Karpas-422 (cell line): ENCODE measurements around the gene NR1H2. TPM values are rescaled to one million over a fixed set of nuclear protein-coding genes. Genes with fewer than 3 reads are reported as not detected.

ENCODE experiments used
- DNase-seq: peaks from one replicate; pipeline ENCODE4 v3.0.0-alpha.2; 2015
- H2AFZ ChIP-seq: fragments of 200-600 bp; sonication (generic); 2 replicates; pipeline ENCODE4 v1.6.1; 2014; ENCODE audit warnings: antibody characterized with exemption, low read length, mixed read lengths
- H3K27ac ChIP-seq: fragments of 200-600 bp; sonication (generic); 2 replicates; pipeline ENCODE4 v1.5.1; 2014; ENCODE audit warnings: mild to moderate bottlenecking, low read length, moderate library complexity
- H3K27me3 ChIP-seq: fragments of 200-600 bp; sonication (generic); 2 replicates; pipeline ENCODE4 v1.6.1; 2014; ENCODE audit warnings: low read length, mixed read lengths
- H3K36me3 ChIP-seq: fragments of 200-600 bp; sonication (generic); 2 replicates; pipeline ENCODE4 v1.6.1; 2014; ENCODE audit warnings: low read length, mixed read lengths; ENCODE audit not compliant: insufficient read depth
- H3K4me1 ChIP-seq: fragments of 200-600 bp; sonication (generic); 2 replicates; pipeline ENCODE4 v1.6.1; 2014; ENCODE audit warnings: mild to moderate bottlenecking, low read length, mixed read lengths
- H3K4me2 ChIP-seq: fragments of 200-600 bp; sonication (generic); 2 replicates; pipeline ENCODE4 v1.6.1; 2014; ENCODE audit warnings: low read length, low read depth, mild to moderate bottlenecking; ENCODE audit not compliant: poor library complexity, severe bottlenecking
- H3K4me3 ChIP-seq: fragments of 200-600 bp; sonication (generic); 2 replicates; pipeline ENCODE4 v1.5.1; 2014; ENCODE audit warnings: mild to moderate bottlenecking, antibody characterized with exemption, low read length, mixed read lengths
- H3K79me2 ChIP-seq: fragments of 200-600 bp; sonication (generic); 2 replicates; pipeline ENCODE4 v1.6.1; 2014; ENCODE audit warnings: mild to moderate bottlenecking, low read length, mixed read lengths
- H3K9ac ChIP-seq: fragments of 200-600 bp; sonication (generic); 2 replicates; pipeline ENCODE4 v1.6.0; 2014; ENCODE audit warnings: low read length
- H3K9me2 ChIP-seq: fragments of 200-600 bp; sonication (generic), shearing (Covaris generic); replicated peaks from 2 replicates; pipeline ENCODE4 v1.6.0; 2014; ENCODE audit warnings: mild to moderate bottlenecking, low read length, moderate library complexity; ENCODE audit not compliant: insufficient read depth
- H3K9me3 ChIP-seq: fragments of 300-700, 200-600 bp; sonication (generic); 2 replicates; pipeline ENCODE4 v1.6.1; 2014; ENCODE audit warnings: low read length, mixed read lengths
- H4K20me1 ChIP-seq: fragments of 200-600 bp; sonication (generic); 2 replicates; pipeline ENCODE4 v1.6.1; 2014; ENCODE audit warnings: mild to moderate bottlenecking, antibody characterized with exemption, low read length, low read depth; ENCODE audit not compliant: insufficient read depth
- total RNA-seq: library from RNA; depleted of rRNA; stranded (reverse); fragments of >200 nt; shearing (Covaris generic); gene quantifications from 2 replicates; pipeline ENCODE4 v1.2.3, GENCODE V29; 2014; ENCODE audit warnings: low replicate concordance

The NR1H2 gene
- total RNA-seq, 1 experiment from 2014 or later, result 68.2 TPM

DNA sequence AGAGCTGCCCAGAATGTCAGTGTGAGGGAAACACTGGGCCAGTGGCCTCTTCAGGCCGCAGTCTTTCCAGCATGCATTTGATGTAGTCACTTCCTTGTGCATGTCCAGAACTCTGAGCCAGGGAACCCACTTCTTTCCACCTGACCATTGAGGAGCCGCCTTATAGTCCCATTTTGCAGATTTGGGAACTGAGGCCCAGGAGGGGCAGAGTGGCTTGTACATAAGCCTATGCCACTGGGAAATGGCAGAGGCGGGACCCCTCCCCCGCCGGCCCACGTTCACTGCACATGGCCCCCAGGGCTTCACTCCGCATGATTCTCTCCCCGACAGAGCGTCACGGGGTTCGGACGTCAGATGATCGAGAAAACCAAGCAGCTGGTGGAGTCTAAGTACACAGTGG, 36.8 kb downstream of the NR1H2 start:
- H3K36me3 ChIP-seq, result peaks cover 29% of the 10 kb centered on the region
- H3K4me2 ChIP-seq, result no peak overlapping the region
- H3K9ac ChIP-seq, result no peak overlapping the region
- H4K20me1 ChIP-seq, result no peaks in the 10 kb centered on the region
- H3K27me3 ChIP-seq, result no peaks in the 10 kb centered on the region
- no peak overlapping the region for H2AFZ ChIP-seq
- H3K9me2 ChIP-seq, result no peaks in the 10 kb centered on the region
- no peak for DNase-seq
- no peaks in the 10 kb centered on the region for H3K79me2 ChIP-seq
- H3K4me1 ChIP-seq, result peaks cover 42% of the 10 kb centered on the region
- H3K27ac ChIP-seq, result no peak overlapping the region
- H3K4me3 ChIP-seq, result no peak overlapping the region
- H3K9me3 ChIP-seq, result no peaks in the 10 kb centered on the region

GRCh38 chr19:50413531-50413930, 37.3 kb downstream of the NR1H2 start:
- Histone ChIP-seq H3K27me3 (no peaks in the 10 kb centered on the region), H3K9ac (no peak overlapping the region), H3K79me2 (no peaks in the 10 kb centered on the region), H3K4me3 (no peak overlapping the region), H3K4me2 (no peak overlapping the region), H4K20me1 (no peaks in the 10 kb centered on the region), H3K4me1 (peaks cover 47% of the 10 kb centered on the region), H3K36me3 (peaks cover 29% of the 10 kb centered on the region), H3K27ac (no peak overlapping the region), H3K9me3 (no peaks in the 10 kb centered on the region), H2AFZ (no peak overlapping the region), H3K9me2 (no peaks in the 10 kb centered on the region)
- no peak for DNase-seq

- H3K4me3 ChIP-seq, result peak overlapping the region; percentile 64
- H2AFZ ChIP-seq, result no peak overlapping the region
- H3K4me2 ChIP-seq, result peak overlapping the region; percentile 86
- peak overlapping the region; percentile 97 for H3K27ac ChIP-seq
- peak overlapping the region; percentile 89 for H3K9ac ChIP-seq
- H3K79me2 ChIP-seq, result peaks cover 13% of the 10 kb centered on the region
- peaks cover 52% of the 10 kb centered on the region for H3K4me1 ChIP-seq
- H3K9me2 ChIP-seq, result no peaks in the 10 kb centered on the region
- H3K36me3 ChIP-seq, result peaks cover 24% of the 10 kb centered on the region
- no peaks in the 10 kb centered on the region for H3K27me3 ChIP-seq
- H3K9me3 ChIP-seq, result no peaks in the 10 kb centered on the region
- H4K20me1 ChIP-seq, result peaks cover 2% of the 10 kb centered on the region; the same call in 1 of the 2 replicates
- peak; percentile 98 for DNase-seq
These were observed 38.8 kb downstream of the NR1H2 start for GRCh38 chr19:50414864-50415660.

DNA sequence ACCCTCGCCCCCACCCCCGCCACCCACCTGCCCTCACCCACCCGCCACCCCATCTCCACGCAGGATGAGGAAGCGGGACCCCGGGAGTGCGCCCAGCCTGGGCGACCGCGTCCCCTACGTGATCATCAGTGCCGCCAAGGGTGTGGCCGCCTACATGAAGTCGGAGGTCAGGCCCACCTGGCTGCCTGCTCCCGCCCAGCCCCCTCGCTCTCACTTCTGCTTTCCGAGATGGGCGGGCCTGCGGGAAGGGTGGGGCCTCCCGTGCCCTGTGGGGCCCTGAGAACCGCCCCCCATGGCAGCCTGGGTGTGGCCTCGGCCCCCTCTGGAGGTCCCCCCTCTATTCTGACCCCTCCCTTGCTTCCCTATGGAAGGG, 39.4 kb downstream of the NR1H2 start:
- Histone ChIP-seq H3K9me2 (no peaks in the 10 kb centered on the region), H4K20me1 (peaks cover 6% of the 10 kb centered on the region; the same call in 1 of the 2 replicates), H3K4me2 (peak overlapping the region; percentile 86), H3K4me1 (peaks cover 58% of the 10 kb centered on the region), H3K36me3 (peaks cover 22% of the 10 kb centered on the region), H3K79me2 (peaks cover 17% of the 10 kb centered on the region), H3K9ac (peak overlapping the region; percentile 89), H3K27ac (peak overlapping the region; percentile 97), H2AFZ (no peak overlapping the region), H3K9me3 (no peaks in the 10 kb centered on the region), H3K4me3 (peak overlapping the region; percentile 64; the same call in 1 of the 2 replicates), H3K27me3 (no peaks in the 10 kb centered on the region)
- peak; percentile 99 for DNase-seq

DNA sequence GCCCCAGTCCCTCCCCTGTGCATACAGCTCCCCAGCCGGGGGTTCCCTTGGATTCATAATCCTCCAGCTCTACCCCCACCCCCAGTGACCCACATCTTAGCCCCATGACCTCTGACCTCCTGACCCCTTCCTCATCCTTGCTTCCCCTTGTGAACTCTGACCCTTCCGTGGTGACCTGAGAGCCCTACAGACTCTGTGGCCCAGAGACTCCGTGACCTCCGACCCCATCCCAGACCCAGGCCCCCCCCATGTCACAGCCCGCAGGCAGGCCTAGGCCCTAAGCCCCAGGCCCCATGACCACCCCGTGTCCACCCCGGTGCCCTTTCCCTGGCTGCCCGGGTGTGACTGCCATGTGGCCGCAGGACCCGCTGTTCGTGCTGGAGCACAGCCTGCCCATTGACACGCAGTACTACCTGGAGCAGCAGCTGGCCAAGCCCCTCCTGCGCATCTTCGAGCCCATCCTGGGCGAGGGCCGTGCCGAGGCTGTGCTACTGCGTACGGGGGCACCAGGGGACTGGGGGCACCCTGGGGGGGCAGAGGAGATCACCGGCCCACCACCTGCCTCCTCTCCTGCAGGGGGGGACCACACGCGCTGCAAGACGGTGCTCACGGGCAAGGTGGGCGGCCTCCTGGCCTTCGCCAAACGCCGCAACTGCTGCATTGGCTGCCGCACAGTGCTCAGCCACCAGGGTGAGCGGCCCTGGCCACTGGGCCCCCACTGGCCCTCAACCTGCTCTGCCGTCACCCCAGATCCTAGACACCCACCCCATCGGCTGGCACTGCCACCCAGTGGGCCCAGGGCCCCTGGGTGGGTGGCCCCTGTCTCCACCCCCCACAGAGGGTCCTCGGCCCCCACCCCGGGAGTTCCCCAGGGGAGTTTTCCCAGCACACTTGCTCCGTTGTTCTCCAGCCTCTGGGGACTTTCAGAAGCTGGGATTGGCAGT, 40.0 kb downstream of the NR1H2 start:
- H2AFZ ChIP-seq, result no peak overlapping the region

DNA sequence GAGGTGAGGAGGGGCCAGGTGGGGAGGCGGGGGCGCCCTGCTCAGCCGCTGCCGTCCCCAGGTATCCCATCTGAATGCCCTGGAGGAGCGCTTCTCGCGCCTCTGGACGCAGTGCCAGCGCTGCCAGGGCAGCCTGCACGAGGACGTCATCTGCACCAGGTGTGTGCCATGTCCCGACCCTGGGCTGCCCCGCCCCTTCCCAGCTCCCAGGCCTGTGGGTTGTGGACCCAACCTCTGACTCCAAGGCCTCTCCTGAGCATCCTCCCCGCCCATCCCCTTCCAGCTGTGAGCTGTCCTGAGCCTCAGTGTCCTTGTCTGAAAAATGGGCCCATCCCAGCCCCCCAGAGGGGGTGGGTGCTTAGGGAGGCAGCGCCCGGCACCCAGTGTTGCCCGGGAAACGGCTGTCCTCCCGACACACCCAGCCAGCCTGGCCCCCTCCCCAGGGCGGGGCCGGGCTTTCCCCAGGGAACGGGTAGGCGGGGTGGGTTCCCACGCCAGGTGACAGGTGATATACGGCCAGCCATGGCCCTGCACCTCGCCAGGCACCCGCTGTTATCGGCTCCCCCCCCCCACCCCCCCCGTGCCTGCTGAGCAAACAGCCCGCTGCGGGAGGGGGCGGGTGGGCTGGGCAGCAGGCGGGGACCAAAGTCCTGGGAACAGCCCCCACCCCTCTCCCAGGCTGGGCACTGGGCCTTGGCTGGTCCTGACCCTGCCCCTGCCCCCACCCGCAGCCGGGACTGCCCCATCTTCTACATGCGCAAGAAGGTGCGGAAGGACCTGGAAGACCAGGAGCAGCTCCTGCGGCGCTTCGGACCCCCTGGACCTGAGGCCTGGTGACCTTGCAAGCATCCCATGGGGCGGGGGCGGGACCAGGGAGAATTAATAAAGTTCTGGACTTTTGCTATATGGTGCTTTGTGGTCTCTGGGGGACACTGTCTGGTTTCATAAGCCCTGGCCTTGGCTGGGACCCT, 41.1 kb downstream of the NR1H2 start:
- H3K4me1 ChIP-seq, result peaks cover 74% of the 10 kb centered on the region
- H3K9me3 ChIP-seq, result no peaks in the 10 kb centered on the region
- peak; percentile 76 for DNase-seq
- peak overlapping the region; percentile 80 for H3K4me3 ChIP-seq
- peak overlapping the region; percentile 94 for H3K9ac ChIP-seq
- peaks cover 28% of the 10 kb centered on the region for H3K79me2 ChIP-seq
- H2AFZ ChIP-seq, result no peak overlapping the region
- H3K27ac ChIP-seq, result peak overlapping the region; percentile 97
- peaks cover 18% of the 10 kb centered on the region; the same call in 1 of the 2 replicates for H4K20me1 ChIP-seq
- peak overlapping the region; percentile 86 for H3K4me2 ChIP-seq
- no peaks in the 10 kb centered on the region for H3K9me2 ChIP-seq
- peaks cover 25% of the 10 kb centered on the region for H3K36me3 ChIP-seq
- H3K27me3 ChIP-seq, result no peaks in the 10 kb centered on the region

More for the DNA sequence above, 40.0 kb downstream of the NR1H2 start:
- H3K9me3 ChIP-seq, result no peaks in the 10 kb centered on the region
- peaks cover 23% of the 10 kb centered on the region for H3K36me3 ChIP-seq
- peak overlapping the region; percentile 52 for H3K9ac ChIP-seq
- H3K4me3 ChIP-seq, result peak overlapping the region; percentile 20; the same call in 1 of the 2 replicates
- peaks cover 11% of the 10 kb centered on the region; the same call in 1 of the 2 replicates for H4K20me1 ChIP-seq
- H3K9me2 ChIP-seq, result no peaks in the 10 kb centered on the region
- H3K27me3 ChIP-seq, result no peaks in the 10 kb centered on the region
- DNase-seq, result peak; percentile 70
- H3K4me2 ChIP-seq, result peak overlapping the region; percentile 86
- peak overlapping the region; percentile 97 for H3K27ac ChIP-seq
- peaks cover 22% of the 10 kb centered on the region for H3K79me2 ChIP-seq
- peaks cover 64% of the 10 kb centered on the region for H3K4me1 ChIP-seq

DNA sequence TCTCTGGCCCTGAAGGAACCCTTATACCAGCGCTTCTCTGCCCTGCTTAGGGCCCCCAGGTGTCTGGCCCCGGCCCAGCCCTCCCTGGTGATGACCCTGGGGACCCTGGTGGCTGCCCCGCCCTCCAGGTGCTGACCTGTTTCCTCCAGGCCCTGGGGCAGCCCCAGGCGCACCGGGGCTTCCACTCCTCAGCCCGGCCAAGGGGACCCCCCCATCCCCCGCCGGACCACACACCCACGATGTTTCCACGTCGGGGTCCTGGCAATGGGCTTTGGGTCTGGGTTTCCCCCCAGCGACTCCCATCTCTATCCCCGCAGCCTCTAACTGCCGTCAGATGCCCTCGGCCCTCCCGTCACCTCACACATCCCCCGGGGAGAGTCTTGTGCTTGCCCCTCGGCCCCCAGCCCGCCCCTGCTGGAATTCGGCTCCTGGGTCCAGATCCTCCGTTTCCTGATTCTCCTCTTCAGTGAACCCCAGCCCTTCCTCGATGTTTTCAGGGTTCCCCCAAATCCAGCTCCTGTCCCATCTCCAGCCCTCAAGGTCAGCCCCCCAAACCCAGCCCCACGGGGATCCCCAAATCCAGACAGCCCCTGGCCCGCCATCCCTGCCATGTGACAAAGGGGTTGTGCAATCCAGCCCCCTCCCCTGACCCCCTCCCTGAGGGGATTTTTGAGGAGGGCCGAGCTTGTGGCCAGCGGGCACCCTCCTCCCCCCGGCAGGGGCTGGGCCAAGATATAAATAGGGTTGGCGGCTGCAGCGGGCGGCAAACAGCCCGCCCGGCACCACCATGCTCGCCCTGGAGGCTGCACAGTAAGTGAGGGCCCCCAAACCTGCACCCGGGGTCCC, 42.1 kb downstream of the NR1H2 start, which contains the start of gene SPIB:
Gene SPIB, plus strand, starts transcription at position 763 of the 846 bp plus-strand sequence. Its CDS starts 25 bp downstream, at position 788.
- no peaks in the 10 kb centered on the region for H3K9me2 ChIP-seq
- peaks cover 21% of the 10 kb centered on the region; the same call in 1 of the 2 replicates for H4K20me1 ChIP-seq
- no peak within 1 kb of the TSS for H2AFZ ChIP-seq
- H3K79me2 ChIP-seq, result peaks cover 28% of the 10 kb centered on the region
- DNase-seq, result peak; percentile 88
- H3K27ac ChIP-seq, result peak within 1 kb of the TSS; percentile 97
- no peaks in the 10 kb centered on the region for H3K9me3 ChIP-seq
- peak within 1 kb of the TSS; percentile 80 for H3K4me3 ChIP-seq
- H3K9ac ChIP-seq, result peak within 1 kb of the TSS; percentile 94
- H3K4me1 ChIP-seq, result peaks cover 84% of the 10 kb centered on the region
- H3K27me3 ChIP-seq, result no peaks in the 10 kb centered on the region
- peak within 1 kb of the TSS; percentile 86 for H3K4me2 ChIP-seq
- peaks cover 28% of the 10 kb centered on the region for H3K36me3 ChIP-seq
